Esophagus squamous epithelium (tissue), 4 donors: ENCODE data around the gene TRMT11.

ENCODE experiments used
- POLR2A ChIP-seq, 4 donors: fragments of 450-650 bp; IDR thresholded peaks; one replicate each; pipeline ENCODE4 v1.6.1; 2017; ENCODE audit warnings: antibody characterized with exemption in 4 of 4, mild to moderate bottlenecking in 4 of 4, moderate library complexity in 3 of 4
- TF ChIP-seq, protein P1 (sequence below), 6 experiments: fragments of 450-650 bp in 4 of 6; fragments of 200-600 bp in 2 of 6; sonication (generic) in 2 of 6; IDR thresholded peaks; one replicate each; pipeline ENCODE4 v1.5.1; 2016 to 2019; ENCODE audit warnings: antibody characterized with exemption in 6 of 6, mild to moderate bottlenecking in 4 of 6, moderate library complexity in 4 of 6

DNA sequence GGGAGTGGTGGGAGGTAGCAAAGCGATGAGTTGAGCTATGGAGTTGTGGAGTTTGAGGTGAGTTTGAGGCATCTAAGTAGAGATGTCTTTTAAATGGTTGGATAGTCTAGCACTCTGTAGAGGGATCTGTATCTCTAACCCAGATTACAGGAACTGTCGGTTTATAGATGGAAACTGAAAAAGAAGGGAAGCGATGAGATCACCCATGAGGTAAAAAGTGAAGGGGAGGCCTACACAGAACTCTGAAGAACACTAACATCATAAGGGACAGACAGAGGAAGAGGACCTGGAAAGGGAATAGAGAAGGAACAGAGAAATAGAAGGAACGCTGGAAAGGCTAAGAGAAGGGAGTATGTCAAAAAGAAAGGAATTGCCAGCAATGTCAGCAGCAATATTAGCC, 27.3 kb upstream of the TRMT11 start:
- TF ChIP-seq, protein P1, sequence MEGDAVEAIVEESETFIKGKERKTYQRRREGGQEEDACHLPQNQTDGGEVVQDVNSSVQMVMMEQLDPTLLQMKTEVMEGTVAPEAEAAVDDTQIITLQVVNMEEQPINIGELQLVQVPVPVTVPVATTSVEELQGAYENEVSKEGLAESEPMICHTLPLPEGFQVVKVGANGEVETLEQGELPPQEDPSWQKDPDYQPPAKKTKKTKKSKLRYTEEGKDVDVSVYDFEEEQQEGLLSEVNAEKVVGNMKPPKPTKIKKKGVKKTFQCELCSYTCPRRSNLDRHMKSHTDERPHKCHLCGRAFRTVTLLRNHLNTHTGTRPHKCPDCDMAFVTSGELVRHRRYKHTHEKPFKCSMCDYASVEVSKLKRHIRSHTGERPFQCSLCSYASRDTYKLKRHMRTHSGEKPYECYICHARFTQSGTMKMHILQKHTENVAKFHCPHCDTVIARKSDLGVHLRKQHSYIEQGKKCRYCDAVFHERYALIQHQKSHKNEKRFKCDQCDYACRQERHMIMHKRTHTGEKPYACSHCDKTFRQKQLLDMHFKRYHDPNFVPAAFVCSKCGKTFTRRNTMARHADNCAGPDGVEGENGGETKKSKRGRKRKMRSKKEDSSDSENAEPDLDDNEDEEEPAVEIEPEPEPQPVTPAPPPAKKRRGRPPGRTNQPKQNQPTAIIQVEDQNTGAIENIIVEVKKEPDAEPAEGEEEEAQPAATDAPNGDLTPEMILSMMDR (IDR thresholded peaks at IDR 0.05), result no peak
- TF ChIP-seq POLR2A (IDR thresholded peaks at IDR 0.05), result no peak
